Activated CD8-positive, alpha-beta memory T cell treated with anti-CD3 and anti-CD28 coated beads, Interleukin-2, amount 50 U/mL, for 4 hours (primary cell): ENCODE measurements around the gene SPATA32.

ENCODE experiments used
- DNase-seq: peaks from one replicate; pipeline ENCODE4 v3.0.0-alpha.2; 2020

SPATA32 gene

DNA sequence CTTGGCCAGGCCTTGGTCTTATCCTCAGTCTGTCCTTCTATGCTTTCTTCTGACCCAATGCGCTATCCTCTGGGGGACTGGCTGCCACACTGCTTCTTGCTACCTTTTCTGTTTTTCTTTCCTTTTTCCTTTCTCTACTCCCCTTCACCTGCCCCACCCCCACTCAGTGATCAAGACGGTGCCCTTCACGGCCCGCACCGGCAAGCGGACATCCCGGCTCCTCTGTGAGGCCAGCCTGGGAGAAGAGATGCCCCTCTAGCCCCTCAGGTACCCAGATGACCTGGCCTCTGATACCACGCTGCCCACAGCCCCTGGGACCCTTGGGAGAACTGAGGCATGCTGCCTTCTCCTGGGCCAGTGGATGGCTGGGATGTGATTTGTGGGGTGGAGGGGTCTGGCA, 15.6 kb downstream of the SPATA32 start:
- DNase-seq, result no peak

DNA sequence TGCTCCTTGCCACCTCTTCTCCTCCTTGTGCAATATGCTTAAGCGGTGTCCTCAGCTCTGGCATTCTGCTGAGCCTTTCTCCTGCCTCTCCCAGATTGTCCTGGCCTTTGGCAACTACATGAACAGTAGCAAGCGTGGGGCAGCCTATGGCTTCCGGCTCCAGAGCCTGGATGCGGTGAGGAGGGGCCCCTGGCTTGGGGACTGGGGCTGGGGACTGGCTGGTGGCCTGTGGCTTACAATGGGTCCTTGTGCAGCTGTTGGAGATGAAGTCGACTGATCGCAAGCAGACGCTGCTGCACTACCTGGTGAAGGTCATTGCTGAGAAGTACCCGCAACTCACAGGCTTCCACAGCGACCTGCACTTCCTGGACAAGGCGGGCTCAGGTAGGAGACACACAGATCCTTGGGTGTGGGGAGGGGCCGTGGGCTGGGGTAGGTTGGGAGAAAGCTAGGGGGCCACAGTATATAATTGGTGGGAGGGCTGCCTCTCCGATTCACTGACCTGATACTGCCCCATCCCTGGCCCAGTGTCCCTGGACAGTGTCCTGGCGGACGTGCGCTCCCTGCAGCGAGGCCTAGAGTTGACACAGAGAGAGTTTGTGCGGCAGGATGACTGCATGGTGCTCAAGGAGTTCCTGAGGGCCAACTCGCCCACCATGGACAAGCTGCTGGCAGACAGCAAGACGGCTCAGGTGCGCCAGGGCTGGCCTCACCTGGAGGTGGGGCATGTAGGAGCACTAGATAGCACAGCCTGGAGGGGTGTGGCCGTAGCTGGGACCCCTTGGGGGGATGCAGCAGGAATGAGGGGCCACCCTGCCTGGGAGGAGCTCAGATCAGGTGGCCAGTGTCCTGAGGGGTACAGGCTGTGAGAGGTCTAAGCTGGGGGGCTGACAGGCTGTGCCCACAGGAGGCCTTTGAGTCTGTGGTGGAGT, 16.9 kb downstream of the SPATA32 start:
- no peak for DNase-seq

DNA sequence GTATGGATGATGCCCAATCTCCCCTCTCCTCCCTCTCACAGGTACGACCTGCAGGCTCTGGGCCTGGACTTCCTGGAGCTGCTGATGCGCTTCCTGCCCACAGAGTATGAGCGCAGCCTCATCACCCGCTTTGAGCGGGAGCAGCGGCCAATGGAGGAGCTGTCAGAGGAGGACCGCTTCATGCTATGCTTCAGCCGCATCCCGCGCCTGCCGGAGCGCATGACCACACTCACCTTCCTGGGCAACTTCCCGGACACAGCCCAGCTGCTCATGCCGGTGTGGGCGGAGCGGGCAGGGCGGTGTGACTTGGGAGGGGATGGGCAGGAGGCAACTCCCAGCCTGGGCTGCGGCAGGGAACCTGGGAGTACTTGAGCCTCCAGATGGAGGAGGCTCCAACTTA, 18.1 kb downstream of the SPATA32 start:
- no peak for DNase-seq

DNA sequence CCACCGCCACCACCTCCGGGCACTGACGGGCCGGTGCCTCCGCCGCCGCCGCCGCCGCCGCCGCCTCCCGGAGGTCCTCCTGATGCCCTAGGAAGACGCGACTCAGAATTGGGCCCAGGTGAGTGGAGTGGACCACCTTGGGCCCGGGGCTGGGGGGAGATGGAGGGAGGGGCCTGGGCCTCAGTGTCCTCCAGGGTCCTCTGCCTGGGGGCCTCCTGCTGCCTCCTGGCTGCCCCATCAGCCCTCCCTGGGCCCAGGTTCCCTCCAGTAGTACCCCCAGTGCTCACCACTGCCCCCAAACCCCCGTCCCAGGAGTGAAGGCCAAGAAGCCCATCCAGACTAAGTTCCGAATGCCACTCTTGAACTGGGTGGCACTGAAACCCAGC, 19.9 kb downstream of the SPATA32 start:
- no peak for DNase-seq

DNA sequence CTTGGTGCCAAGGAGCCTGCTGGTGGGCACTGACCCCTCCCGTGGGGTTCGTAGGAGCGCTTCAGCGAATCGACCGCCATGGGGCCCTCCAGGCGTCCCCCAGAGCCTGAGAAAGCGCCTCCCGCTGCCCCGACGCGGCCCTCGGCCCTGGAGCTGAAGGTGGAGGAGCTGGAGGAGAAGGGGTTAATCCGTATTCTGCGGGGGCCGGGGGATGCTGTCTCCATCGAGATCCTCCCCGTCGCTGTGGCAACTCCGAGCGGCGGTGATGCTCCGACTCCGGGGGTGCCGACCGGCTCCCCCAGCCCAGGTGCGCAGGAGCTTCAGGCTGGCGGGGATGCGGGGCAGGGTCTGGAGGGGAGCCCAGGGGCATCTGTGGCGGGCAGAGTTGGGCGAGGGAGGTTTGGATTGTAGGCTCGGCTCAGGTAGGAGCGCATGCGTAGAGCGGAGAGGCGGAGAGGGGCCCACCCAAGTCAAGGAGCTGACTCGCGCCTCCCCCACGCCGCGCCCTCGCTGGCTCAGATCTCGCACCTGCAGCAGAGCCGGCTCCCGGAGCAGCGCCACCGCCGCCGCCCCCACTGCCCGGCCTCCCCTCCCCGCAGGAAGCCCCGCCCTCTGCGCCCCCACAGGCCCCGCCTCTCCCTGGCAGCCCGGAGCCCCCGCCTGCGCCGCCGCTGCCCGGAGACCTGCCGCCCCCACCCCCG, 20.4 kb downstream of the SPATA32 start:
- DNase-seq, result no peak

DNA sequence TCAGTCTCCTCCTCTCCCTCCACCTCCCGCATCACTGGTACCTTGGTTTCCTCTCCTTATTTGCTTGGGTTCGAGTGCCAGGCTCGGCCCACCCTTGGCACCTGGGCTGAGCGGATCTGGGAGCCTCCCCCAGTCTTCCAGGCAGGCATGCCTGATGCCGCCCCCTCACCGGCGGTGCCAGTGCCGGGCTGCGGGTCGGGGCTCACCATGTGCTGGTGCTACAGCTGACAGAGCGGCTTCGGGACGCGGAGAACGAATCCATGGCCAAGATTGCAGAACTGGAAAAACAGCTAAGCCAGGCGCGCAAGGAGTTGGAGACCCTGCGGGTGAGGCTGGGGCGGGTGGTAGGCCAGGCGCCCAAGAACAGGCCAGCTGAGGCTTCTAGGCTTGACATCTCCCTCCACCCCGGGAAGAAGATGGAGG, 21.0 kb downstream of the SPATA32 start:
- no peak for DNase-seq

DNA sequence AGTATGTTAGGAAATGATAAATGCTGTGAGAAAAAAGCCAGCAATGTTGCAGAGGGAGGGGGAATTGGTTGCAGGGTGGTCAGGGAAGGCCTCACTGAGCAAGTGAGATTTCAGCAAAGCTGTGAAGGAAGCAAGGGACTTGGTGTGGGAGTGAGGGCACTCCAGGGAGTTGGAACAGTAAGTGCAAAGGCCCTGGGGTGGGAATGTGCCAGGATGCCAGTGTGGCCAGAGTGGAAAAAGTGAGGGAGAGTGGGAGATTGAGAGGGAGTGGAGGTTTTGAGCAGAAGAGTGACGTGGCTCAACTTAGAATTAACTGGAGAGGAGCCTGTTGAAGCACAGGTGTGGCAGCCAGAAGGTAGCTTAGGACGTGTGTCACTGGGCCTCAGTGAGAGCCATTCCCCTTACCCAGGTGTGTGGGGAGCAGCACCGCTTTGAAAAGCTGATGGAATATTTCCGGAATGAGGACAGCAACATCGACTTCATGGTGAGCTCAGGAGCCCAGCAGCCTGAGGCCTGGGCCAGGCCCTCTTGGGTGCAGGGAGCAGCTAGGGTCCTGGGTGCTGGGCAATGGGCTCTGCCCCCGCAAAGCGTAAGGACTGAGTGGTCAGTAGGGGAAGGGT, 23.6 kb downstream of the SPATA32 start:
- no peak for DNase-seq

DNA sequence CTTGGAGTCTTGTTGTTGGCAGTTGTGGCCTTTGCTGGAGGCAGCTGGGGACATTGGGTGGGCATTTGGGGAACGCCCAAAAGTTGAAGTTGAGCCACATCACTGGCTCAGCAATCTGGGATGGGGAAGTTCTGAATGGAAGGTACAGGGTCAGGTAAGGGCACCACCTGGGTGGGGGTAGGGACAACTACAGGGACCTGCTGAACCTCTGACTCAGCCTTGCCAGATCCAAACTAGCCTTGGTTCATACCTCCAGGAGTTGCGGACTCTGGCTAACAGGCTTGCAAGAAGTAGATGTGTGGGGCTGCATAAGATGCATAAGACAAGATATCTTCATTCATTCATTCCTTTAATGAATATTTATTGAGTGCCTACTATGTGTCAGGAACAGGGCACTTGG, 24.2 kb downstream of the SPATA32 start:
- no peak for DNase-seq

DNA sequence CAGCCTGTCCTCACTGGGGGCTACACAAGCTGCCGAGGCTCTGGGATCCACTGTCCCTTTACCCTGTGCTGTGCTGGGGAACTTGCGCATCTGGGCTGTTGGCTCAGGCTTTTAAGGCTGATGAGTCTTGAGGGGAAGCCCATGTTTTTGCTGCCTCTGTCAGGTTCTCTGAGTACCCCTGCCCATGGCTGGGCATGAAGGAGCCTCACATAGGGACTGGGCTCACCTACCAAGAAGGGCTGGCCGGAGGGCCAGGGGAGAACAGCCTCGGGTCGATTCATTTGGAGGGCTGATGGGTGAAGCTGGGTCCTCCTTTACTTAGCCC, 25.6 kb downstream of the SPATA32 start:
- DNase-seq, result no peak

DNA sequence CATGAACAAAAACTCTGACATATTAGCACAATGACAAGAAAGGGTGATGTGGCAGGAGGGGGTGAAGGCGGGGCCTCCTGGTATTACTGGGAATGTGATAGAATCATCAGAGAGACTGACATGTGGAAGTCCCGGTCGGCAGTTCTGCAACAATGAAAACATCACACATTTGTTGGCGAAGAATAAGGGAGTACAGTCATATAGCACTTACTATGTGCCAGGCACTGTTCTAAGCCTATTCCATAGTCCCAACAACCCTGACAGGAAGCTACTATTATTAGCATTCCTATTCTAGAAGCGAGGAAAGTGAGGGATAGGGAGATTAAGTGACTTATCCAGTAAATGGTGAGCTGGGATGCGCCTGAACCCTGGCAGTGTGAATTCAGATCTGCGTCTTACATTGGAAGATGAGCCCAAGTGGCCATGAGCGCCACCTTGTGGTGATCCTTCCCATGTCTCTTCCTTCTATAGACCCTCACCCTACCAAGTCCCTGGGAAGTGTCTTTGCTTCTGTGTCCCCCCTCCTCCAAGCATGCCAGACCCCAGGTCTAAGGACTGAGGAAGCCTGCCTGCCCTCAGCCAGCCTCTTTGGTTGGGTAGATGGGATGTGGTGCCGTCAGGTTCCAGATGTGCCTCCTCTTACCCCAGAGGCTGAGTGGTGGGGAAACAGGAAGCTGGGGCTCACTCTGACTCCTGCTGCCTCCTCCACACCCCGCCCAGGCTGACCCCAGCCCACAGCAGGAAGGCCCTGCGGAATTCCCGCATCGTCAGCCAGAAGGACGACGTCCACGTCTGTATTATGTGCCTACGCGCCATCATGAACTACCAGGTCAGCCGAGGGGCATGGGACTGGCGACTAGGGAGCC, 26.2 kb downstream of the SPATA32 start:
- DNase-seq, result peak; percentile 84

DNA sequence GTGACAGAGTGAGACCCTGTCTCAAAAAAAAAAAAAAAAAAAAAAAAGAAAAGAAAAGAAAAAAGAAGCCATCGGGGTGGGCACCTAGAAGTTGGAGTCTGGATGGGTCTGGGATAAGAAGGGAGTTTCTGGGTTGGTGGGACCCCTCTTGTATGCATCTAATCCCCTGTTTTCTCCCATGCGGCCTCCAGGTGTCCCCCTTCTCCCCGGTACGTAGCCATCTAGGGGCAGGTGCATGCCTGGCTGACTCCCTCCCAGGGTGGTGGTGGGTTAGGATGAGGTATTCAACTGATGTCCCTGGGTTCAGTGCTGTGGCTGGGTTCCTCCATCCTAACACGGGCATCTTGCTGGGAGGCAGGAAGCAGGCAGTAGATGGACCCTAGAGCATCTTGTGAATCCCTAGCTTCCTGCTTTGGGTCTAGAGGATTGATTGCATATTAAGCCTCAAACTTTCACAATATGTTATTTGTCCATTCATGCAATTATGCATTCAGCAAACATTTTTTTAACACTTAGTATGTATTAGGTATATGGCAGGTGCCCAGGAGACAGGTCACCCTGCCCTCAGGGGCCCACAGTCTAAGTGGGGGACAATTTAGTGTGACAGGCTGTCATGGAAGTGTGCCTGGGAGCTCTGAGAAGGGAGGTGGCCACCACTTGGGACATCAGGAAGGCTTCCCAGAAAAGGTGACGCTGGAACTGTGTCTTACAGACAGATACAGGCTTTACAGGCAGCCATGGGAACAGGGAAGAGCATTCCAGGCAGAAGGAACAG, 27.1 kb downstream of the SPATA32 start:
- peak; percentile 55 for DNase-seq

DNA sequence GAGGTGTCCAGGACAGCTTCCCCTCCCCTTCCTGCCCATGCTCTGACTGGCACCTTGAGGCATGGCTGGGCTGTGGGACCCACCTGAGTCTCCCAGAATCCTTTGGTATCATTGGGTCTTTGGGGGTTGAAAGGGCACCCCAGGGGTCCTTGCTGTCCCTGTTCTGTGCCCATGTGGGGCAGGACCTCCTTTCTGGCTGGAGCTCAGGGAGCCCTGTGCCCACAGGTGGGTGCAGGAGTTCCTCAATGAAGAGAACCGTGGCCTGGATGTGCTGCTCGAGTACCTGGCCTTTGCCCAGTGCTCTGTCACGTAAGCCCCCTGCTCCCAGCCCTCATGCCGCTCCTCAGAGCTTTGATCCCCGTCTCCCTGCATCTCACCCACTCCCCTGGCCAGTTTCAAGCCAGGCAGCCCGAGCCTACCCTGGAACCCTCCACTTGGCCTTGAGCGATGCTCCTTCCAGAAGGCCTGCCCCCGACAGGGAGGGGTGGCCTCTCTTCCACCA, 28.4 kb downstream of the SPATA32 start:
- DNase-seq, result no peak

DNA sequence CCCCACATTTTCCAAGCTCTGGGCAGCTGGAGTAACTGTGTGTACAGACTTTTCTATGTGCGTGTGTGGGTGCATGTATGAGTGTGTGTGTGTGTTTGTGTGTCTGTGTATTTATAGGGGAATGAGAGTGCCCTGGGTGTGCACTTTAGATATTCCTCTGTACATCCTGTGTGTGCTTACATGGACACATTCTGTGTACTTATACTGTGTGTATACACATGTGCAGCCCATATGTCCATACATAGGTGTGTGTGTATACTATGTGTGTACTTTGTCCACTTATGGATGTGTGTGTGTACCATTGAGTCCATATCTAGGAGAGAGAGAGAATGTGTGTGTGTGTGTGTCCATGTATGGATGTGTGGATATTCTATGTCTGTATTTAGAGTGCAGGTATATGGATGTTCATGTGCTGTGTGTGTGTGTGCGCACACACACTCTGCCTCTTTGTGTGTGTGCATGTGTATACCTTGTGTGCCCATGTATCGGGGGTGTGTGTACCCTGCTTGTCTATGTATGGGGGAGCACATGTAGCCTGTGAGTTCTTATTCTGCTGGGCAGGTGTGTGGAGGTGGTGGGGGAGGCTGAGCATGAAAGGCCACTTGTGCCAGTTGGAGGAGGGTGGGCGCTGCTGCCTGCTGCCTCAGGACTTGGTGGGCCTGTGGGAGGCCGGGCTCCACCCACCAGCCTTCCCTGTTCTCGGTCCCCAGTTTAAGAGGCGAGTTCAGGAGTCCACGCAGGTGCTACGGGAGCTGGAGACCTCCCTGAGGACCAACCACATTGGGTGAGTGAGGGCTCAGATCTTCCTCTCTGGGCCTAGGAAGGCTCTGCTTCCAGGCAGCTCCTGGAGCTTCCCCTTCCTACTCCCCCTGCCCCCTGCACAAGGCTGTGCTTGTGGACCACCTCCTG, 29.1 kb downstream of the SPATA32 start:
- no peak for DNase-seq

DNA sequence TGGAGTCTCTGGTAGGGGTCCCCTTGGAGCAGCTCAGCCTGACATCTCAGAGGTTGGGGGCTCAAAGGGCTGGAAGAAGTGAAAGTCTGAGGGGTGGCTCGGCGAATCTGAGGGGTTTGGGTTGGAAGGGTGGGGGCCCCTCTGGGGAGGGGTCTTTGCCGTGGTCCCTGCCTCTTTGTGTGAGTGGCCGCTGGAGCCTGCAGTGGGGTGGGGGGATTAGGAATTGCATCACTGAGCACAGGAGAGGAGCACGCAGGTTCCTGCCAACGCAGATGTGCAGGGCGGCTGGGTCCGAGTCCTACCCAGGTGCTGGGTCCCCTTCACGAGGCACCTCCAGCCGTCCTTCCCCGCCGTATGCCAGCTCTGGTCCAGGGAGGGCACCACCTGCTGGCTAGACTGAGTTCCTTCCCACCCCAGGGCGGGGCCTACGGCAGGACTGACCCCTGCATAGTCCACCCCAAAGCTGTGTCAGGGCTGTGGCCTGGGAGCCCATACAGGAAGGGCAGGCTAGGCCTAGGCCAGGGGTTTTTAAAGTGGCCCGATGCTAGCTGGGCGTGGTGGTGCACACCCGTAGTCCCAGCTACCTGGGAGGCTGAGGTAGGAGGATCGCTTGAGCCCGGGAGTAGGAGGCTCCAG, 30.3 kb downstream of the SPATA32 start:
- no peak for DNase-seq

DNA sequence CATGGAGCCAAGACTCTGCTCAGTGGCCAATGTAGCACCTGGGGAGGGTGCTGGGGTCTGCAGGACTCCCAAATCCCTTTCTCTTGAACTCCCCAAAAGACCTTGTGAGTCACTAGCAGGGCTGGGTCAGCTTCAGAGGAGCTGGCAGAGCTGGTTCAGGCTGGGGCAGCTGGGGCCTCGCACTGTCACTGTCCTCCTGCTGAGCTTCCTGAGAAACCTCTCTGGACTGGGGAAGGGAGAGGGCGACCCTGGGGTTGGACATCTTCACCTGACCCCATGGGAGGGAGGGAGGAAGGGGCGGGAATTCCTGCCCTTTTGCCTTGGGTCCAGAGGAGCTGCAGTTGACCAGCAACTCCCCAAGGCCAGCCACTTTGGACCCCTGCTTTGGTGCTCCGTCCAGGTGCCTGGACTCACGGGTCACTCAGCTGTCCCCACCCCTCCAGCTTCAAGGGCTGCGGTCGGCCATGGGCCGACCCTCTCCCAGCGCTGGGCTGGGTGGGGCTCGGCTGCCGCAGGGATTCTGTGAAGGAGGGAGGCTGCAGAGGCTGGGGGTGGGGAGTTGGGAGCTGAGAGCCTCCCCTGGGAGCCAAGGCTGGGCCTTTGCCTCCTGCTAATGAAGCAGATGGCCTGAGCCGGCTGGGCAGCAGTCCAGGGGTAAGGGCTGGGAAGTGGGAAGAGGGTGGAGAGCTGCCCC, 31.0 kb downstream of the SPATA32 start:
- no peak for DNase-seq

DNA sequence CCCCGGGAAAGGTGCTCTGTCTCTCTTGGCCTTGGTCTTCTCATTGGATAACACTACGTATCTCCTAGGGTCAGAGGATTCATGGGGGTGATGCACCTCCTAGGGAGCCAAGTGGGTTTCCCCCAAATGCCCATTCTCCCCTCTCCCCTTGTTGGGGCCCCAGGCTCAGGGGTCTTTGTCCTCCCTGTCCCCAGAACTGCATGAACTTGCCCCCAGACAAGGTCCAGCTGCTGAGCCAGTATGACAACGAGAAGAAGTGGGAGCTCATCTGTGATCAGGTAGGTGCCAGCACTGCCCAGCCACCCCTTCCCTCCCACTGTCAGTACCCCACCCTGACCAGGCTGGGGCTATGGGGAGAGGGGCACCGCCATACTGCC, 31.5 kb downstream of the SPATA32 start:
- no peak for DNase-seq

DNA sequence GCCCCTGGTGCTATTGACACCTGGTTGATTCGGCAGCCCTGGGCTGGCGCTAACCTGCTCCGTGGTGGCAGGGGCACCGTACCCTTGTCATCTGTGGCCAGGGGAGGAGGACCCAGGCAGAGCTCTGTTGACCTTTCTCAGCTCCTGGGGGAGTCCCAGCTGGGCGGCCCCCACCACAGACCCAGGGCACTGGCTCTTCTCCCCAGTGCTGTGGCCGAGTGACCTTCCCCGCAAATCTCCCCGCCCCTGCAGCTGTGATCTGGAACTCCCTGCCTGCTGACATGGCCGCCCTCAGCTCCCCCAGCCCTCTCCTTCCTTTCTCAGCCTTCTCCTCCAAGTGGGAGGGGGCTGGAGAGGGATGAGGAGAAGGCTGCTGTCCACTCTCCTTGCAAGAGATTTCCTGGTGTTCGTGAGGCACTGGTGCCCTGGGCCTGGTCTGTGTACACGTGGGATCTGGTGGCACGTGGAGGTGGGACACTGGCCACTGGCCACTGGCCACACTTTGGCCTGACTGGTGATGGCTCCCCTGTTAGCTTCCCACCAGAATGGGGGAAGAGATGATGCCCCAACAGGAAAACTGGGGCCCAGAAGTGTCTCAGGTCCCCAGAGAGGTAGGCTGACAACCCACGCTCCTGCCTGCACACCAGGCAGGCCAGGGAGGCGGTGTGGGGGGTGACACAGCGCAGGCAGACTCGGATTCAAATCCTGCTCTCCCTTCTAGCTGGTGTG, 32.0 kb downstream of the SPATA32 start:
- DNase-seq, result peak; percentile 65

DNA sequence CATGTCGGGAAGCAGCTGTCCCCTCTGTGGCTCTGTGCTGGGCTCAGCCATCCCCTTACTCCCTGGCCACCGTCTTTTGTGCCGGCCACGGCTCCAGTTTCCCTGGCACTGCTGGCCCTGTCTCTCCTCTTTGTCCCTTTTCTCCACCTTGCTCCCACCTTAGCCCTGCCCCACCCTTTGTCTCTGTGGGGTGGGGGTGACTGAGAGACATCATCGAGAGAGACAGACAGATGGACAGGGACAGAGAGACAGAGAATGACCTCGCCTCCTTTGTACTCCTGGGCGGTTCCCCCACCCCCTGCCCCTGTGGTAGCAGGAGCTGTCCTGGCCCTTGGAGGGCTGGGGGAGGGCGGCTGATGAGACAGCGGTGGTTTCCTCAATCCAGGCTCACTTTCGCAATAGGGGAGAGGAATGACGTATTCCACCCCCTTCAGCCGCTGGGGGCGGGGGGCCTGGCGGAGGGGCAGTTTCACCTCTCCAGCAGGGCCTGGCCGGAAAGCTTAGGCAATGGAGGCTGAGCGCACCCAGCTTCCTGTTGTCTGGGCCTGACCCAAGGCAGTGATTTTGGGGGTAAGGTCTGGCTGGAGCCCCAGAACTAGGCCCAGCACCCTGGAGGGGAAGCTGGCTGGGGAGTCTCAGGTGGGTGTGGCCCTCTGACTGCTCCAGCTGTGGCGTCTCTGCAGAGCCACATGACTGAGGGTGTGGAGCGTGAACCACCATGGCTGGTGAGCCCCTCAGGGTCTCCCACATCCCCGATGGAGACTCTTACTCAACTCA, 32.9 kb downstream of the SPATA32 start:
- peak; percentile 83 for DNase-seq
